ENCODE data around the gene CXCL11.

DNA sequence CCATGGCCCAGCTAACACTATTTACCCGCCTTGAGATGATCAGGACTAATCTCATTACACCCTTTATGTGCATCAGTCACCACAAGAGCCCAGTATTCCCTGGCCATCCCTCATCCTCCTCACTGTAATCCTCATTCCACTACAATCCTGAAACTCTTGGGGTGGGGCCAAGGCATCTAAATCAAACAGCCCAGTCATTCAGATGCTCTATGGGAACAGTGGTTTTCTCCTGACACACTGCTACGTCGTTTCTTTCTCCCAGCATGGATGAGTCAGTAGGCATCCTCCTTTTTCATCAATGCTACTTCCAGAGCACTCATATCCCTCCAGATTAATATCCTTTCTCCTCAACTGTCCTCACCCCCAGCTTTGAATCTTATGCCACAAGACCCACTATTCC, 50.8 kb downstream of the CXCL11 start:
- TF ChIP-seq CTCF (IDR thresholded peaks at IDR 0.05) = no peak
- TF ChIP-seq POLR2A (IDR thresholded peaks at IDR 0.05) = no peak

All from testis (tissue), 2 donors.